HEK293 (cell line): ENCODE results near the gene CBR1.

Experiments used
- CTCF ChIA-PET: fragments of 350-600 bp; formaldehyde crosslinking; extraction: SDS; loops from one replicate; lab custom pipeline; 2021; ENCODE audit warnings: antibody characterized with exemption; lab: Yijun Ruan, JAX
- POLR2A ChIA-PET: fragments of 300-600 bp; formaldehyde crosslinking; extraction: SDS; loops from one replicate; lab custom pipeline; 2020; ENCODE audit warnings: antibody characterized with exemption, inconsistent platforms; lab: Yijun Ruan, JAX
- H3K27ac ChIP-seq: fragments of 200-500 bp; sonication (Bioruptor generic); 2 replicates; pipeline ENCODE4 v1.5.1; 2014; ENCODE audit warnings: low read depth, low read length, control low read depth, inconsistent platforms; ENCODE audit errors: extremely low read depth
- H3K36me3 ChIP-seq, 2 experiments: fragments of 200-500 bp in 1 of 2; sonication (Bioruptor generic) in 1 of 2; 1 replicate in 1 of 2; 2 replicates in 1 of 2; pipeline ENCODE4 v1.5.1; 2014 to 2017; ENCODE audit warnings: inconsistent platforms in 2 of 2, low read length in 2 of 2; ENCODE audit not compliant: control insufficient read depth in 2 of 2, insufficient read depth in 1 of 2
- H3K4me1 ChIP-seq: fragments of 200-500 bp; sonication (Bioruptor generic); 2 replicates; pipeline ENCODE4 v1.5.1; 2014; ENCODE audit warnings: mild to moderate bottlenecking, low read length, inconsistent platforms; ENCODE audit not compliant: control insufficient read depth, insufficient read depth
- H3K4me3 ChIP-seq: 2 replicates; pipeline ENCODE4 v1.5.1; 2011; ENCODE audit warnings: low read depth, mild to moderate bottlenecking, control low read depth, low read length, moderate library complexity
- H3K9me3 ChIP-seq: fragments of 200-500 bp; sonication (Bioruptor generic); 2 replicates; pipeline ENCODE4 v1.5.1; 2014; ENCODE audit warnings: low read depth, low read length, inconsistent platforms; ENCODE audit not compliant: control insufficient read depth, insufficient read depth
- BCL11A ChIP-seq: fragments of 450-650 bp; formaldehyde crosslinking; IDR thresholded peaks from 2 replicates; pipeline ENCODE4 v1.5.1; 2016; ENCODE audit warnings: low read depth, missing biosample characterization, missing genetic modification characterization
- BCL11B ChIP-seq: fragments of 450-650 bp; formaldehyde crosslinking; IDR thresholded peaks from 2 replicates; pipeline ENCODE4 v1.5.1; 2016; ENCODE audit warnings: low read depth, missing biosample characterization, missing genetic modification characterization
- HIC1 ChIP-seq: fragments of 450-650 bp; formaldehyde crosslinking; IDR thresholded peaks from 2 replicates; pipeline ENCODE4 v1.5.1; 2016; ENCODE audit warnings: missing biosample characterization, missing genetic modification characterization
- MEIS1 ChIP-seq: sonication (generic); formaldehyde crosslinking; IDR thresholded peaks from 2 replicates; pipeline ENCODE4 v1.8.1; 2022; ENCODE audit warnings: missing genetic modification reagents, mild to moderate bottlenecking, borderline replicate concordance
- PRDM10 ChIP-seq: fragments of 450-650 bp; formaldehyde crosslinking; IDR thresholded peaks from 2 replicates; pipeline ENCODE4 v1.5.1; 2016; ENCODE audit warnings: missing biosample characterization, missing genetic modification characterization
- SCRT2 ChIP-seq: fragments of 450-650 bp; formaldehyde crosslinking; IDR thresholded peaks from 2 replicates; pipeline ENCODE4 v1.5.1; 2016; ENCODE audit warnings: missing biosample characterization, missing genetic modification characterization
- TSHZ1 ChIP-seq: fragments of 450-650 bp; formaldehyde crosslinking; IDR thresholded peaks from 2 replicates; pipeline ENCODE4 v1.5.1; 2016; ENCODE audit warnings: missing biosample characterization, missing genetic modification characterization, borderline replicate concordance
- YY2 ChIP-seq: fragments of 450-650 bp; formaldehyde crosslinking; IDR thresholded peaks from 2 replicates; pipeline ENCODE4 v1.5.1; 2016; ENCODE audit warnings: missing biosample characterization, missing genetic modification characterization
- ZBTB17 ChIP-seq: fragments of 450-650 bp; formaldehyde crosslinking; IDR thresholded peaks from 2 replicates; pipeline ENCODE4 v1.5.1; 2016; ENCODE audit warnings: missing biosample characterization, missing genetic modification characterization
- ZBTB49 ChIP-seq: fragments of 450-650 bp; formaldehyde crosslinking; IDR thresholded peaks from 2 replicates; pipeline ENCODE4 v1.5.1; 2016; ENCODE audit warnings: missing biosample characterization, missing genetic modification characterization, low read depth
- ZBTB6 ChIP-seq: fragments of 450-650 bp; formaldehyde crosslinking; IDR thresholded peaks from 2 replicates; pipeline ENCODE4 v1.5.1; 2017; ENCODE audit warnings: missing biosample characterization, missing genetic modification characterization
- ZNF121 ChIP-seq: fragments of 450-650 bp; formaldehyde crosslinking; IDR thresholded peaks from 2 replicates; pipeline ENCODE4 v1.5.1; 2016; ENCODE audit warnings: missing biosample characterization, missing genetic modification characterization
- ZNF239 ChIP-seq: fragments of 450-650 bp; formaldehyde crosslinking; IDR thresholded peaks from 2 replicates; pipeline ENCODE4 v1.5.1; 2016; ENCODE audit warnings: missing biosample characterization, missing genetic modification characterization
- ZNF404 ChIP-seq: fragments of 450-650 bp; formaldehyde crosslinking; IDR thresholded peaks from 2 replicates; pipeline ENCODE4 v1.5.1; 2017; ENCODE audit warnings: missing biosample characterization, missing genetic modification characterization
- ZNF513 ChIP-seq: fragments of 450-650 bp; IDR thresholded peaks from 2 replicates; pipeline ENCODE4 v1.5.1; 2018; ENCODE audit warnings: missing biosample characterization, missing genetic modification characterization
- ZNF514 ChIP-seq: fragments of 450-650 bp; formaldehyde crosslinking; IDR thresholded peaks from 2 replicates; pipeline ENCODE4 v1.5.1; 2016; ENCODE audit warnings: missing biosample characterization, missing genetic modification characterization
- ZNF530 ChIP-seq: fragments of 450-650 bp; formaldehyde crosslinking; IDR thresholded peaks from 2 replicates; pipeline ENCODE4 v1.5.1; 2016; ENCODE audit warnings: low read depth, missing biosample characterization, missing genetic modification characterization
- ZNF626 ChIP-seq: fragments of 450-650 bp; sonication (Bioruptor Pico); formaldehyde crosslinking; IDR thresholded peaks from 2 replicates; pipeline ENCODE4 v1.5.1; 2018; ENCODE audit warnings: missing biosample characterization, missing genetic modification characterization, inconsistent platforms
- ZNF629 ChIP-seq: fragments of 450-650 bp; formaldehyde crosslinking; IDR thresholded peaks from 2 replicates; pipeline ENCODE4 v1.5.1; 2017; ENCODE audit warnings: missing biosample characterization, missing genetic modification characterization
- ZNF677 ChIP-seq: fragments of 450-650 bp; IDR thresholded peaks from 2 replicates; pipeline ENCODE4 v1.5.0; 2018; ENCODE audit warnings: missing biosample characterization, mild to moderate bottlenecking, missing genetic modification characterization, moderate library complexity
- ZNF707 ChIP-seq: fragments of 450-650 bp; formaldehyde crosslinking; IDR thresholded peaks from 2 replicates; pipeline ENCODE4 v1.5.1; 2016; ENCODE audit warnings: missing biosample characterization, missing genetic modification characterization

Gene CBR1

GRCh38 chr21:36041910-36042309, 27.9 kb upstream of the CBR1 start:
- Histone ChIP-seq H3K27ac (no peak overlapping the region), H3K9me3 (no peaks in the 10 kb centered on the region), H3K36me3 (peaks cover 74 to 91% of the 10 kb centered on the region in 2 experiments), H3K4me3 (no peak overlapping the region), H3K4me1 (no peaks in the 10 kb centered on the region)
- CTCF ChIA-PET, result interaction anchor here (0.6 to 0.7 kb wide), 5 partner anchors 14 to 1675 kb away, joined by 3 read pairs; no protein-coding TSS in a partner anchor
- TF ChIP-seq SCRT2, result no peak
- TF ChIP-seq YY2, result no peak
- no peak for TF ChIP-seq BCL11A (tag by site-specific recombination)
- TF ChIP-seq ZNF626, result no peak
- TF ChIP-seq TSHZ1, result no peak
- no peak for TF ChIP-seq ZNF677 (tag by site-specific recombination)
- TF ChIP-seq ZBTB17, result no peak
- TF ChIP-seq ZNF629 (tag by site-specific recombination), result no peak
- no peak for TF ChIP-seq HIC1 (tag by site-specific recombination)
- TF ChIP-seq ZNF513 (tag by site-specific recombination), result no peak
- TF ChIP-seq ZNF514 (tag by site-specific recombination), result no peak
- no peak for TF ChIP-seq ZBTB6 (tag by site-specific recombination)
- TF ChIP-seq PRDM10, result no peak
- POLR2A ChIA-PET, result no interaction called here

GRCh38 chr21:36044056-36044455, 25.8 kb upstream of the CBR1 start:
- CTCF ChIA-PET, result interaction anchor here (0.6 to 1.5 kb wide), 3 partner anchors 60 to 363 kb away, joined by 3 to 4 read pairs (median 4); no protein-coding TSS in a partner anchor
- no peaks in the 10 kb centered on the region for H3K9me3 ChIP-seq
- no peak overlapping the region for H3K4me3 ChIP-seq
- H3K27ac ChIP-seq, result no peak overlapping the region
- H3K36me3 ChIP-seq, result peaks cover 71 to 92% of the 10 kb centered on the region in 2 experiments
- POLR2A ChIA-PET, result no interaction called here
- H3K4me1 ChIP-seq, result no peaks in the 10 kb centered on the region
- TF ChIP-seq ZNF121 (no peak), BCL11A (tag by site-specific recombination) (no peak), BCL11B (tag by site-specific recombination) (no peak), ZBTB49 (no peak), ZNF707 (tag by site-specific recombination) (no peak), MEIS1 (CRISPR knock-in tag) (no peak), ZNF239 (tag by site-specific recombination) (no peak), ZNF404 (tag by site-specific recombination) (no peak), ZNF530 (tag by site-specific recombination) (no peak), SCRT2 (no peak)
